Activated T-cell treated with anti-CD3 and anti-CD28 coated beads for 24 hours (primary cell): ENCODE measurements around the gene TMC8.
A peak's percentile ranks its signal among the peaks of the same experiment; 100 is the strongest.

Experiments
- DNase-seq: peaks from one replicate; pipeline ENCODE4 v3.0.0-alpha.2; 2020; ENCODE audit warnings: low read depth

The TMC8 gene

GRCh38 chr17:78180083-78180482 lies 49.5 kb downstream of the TMC8 start:
- DNase-seq: no peak

- no peak for DNase-seq
These were observed 49.9 kb downstream of the TMC8 start for GRCh38 chr17:78180508-78180907.

GRCh38 chr17:78182504-78182903 lies 51.9 kb downstream of the TMC8 start:
- no peak for DNase-seq

- DNase-seq: no peak
These were observed 53.3 kb downstream of the TMC8 start for GRCh38 chr17:78183916-78184315.

GRCh38 chr17:78184351-78184750 lies 53.8 kb downstream of the TMC8 start:
- no peak for DNase-seq

GRCh38 chr17:78184868-78185267 lies 54.3 kb downstream of the TMC8 start:
- DNase-seq: no peak

- no peak for DNase-seq
These were observed 55.6 kb downstream of the TMC8 start for GRCh38 chr17:78185981-78186691.

- peak; percentile 89 for DNase-seq
These were observed 56.4 kb downstream of the TMC8 start, which contains the start of the genes AFMID and TK1 for GRCh38 chr17:78186692-78187595. AFMID (plus strand) TSS chr17:78187362; CDS start chr17:78187371, 9 bp downstream. TK1 (minus strand) TSS chr17:78187052; CDS start chr17:78186994, 58 bp downstream.
